GM12891 (cell line): ENCODE results near the gene SREK1.
"Not testable (repeated sequence)": the region's sequence is repeated elsewhere in the genome, so short reads cannot be mapped to it uniquely, and the experiment has no call there.

Source experiments
- DNase-seq: peaks from one replicate; pipeline ENCODE4 v3.0.0; 2011; ENCODE audit warnings: low spot score; ENCODE audit not compliant: insufficient read length
- FAIRE-seq: peaks from 2 replicates; lab custom pipeline; 2011; peaks lifted over from hg19 to GRCh38; lab: Jason Lieb, UNC
- PAX5 ChIP-seq: IDR thresholded peaks from 2 replicates; pipeline ENCODE4 v1.6.1; 2011; ENCODE audit warnings: low read length, moderate library complexity, mild to moderate bottlenecking; ENCODE audit not compliant: insufficient read depth, severe bottlenecking
- POLR2A ChIP-seq: IDR thresholded peaks from 2 replicates; pipeline ENCODE4 v1.6.1; 2011; ENCODE audit warnings: low read depth, low read length, control low read depth
- POLR2AphosphoS5 ChIP-seq: IDR thresholded peaks from 2 replicates; pipeline ENCODE4 v1.6.1; 2011; ENCODE audit warnings: low read depth, low read length, control low read depth
- POU2F2 ChIP-seq: IDR thresholded peaks from 2 replicates; pipeline ENCODE4 v1.6.1; 2011; ENCODE audit warnings: low read depth, mild to moderate bottlenecking, control low read depth, low read length, moderate library complexity
- SPI1 ChIP-seq: IDR thresholded peaks from 2 replicates; pipeline ENCODE4 v1.6.1; 2011; ENCODE audit warnings: low read depth, low read length, control low read depth
- TAF1 ChIP-seq: IDR thresholded peaks from 2 replicates; pipeline ENCODE4 v1.6.1; 2011; ENCODE audit warnings: low read depth, low read length, control low read depth

SREK1 gene

DNA sequence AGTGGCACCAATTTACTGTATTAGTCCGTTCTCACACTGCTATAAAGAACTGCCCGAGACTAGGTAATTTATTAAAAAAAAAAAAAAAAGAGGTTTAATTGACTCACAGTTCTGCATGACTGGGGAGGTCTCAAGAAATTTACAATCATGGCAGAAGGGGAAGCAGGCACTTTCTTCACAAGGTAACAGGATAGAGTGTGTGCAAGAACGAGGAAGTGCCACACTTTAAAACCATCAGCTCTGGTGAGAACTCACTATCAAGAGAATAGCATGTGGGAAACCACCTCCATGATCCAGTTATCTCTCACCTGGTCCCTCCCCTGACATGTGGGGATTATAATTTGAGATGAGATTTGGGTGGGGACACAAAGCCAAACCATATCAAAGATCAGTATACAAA is 7.2 kb upstream of the SREK1 start:
- FAIRE-seq, DNase-seq: not testable (repeated sequence)
- TF ChIP-seq SPI1, result 0 out of 2 replicates have a peak, but pooled peaks have one; percentile 16

DNA sequence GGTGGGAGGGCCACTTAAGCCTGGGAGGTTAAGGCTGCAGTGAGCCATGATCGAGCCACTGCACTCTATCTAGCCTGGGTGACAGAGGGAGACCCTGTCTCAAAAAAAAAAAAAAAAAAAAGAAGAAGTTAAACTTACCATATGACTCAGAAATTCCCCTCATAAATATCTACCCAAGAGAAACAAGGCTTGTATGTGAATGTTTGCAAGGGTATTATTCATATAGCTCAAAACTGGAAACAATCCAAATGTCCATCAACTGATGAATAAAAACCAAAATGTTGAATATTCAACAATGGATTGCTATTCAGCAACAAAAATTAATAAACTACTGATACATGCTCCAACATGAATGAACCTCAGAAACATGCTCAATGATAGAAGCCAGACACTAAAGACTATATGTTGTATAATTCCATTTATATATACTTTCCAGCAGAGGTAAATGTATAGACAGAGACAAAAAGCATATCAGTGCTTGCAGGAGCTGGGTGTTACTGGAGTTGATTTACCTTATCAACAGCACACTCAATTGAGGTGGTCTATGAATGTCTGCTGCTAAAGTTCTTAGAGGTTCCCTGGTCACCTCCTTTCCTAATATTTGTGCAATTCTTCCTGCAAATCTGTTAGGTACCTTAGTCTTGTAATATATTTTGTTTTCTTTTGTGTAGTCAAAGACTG is 5.3 kb upstream of the SREK1 start:
- DNase-seq, result no peak
- no peak for TF ChIP-seq SPI1
- TF ChIP-seq POLR2AphosphoS5, result no peak
- no peak for TF ChIP-seq POLR2A
- TF ChIP-seq TAF1, result no peak
- no peak for TF ChIP-seq POU2F2
- no peak for TF ChIP-seq PAX5
- FAIRE-seq, result no peak

DNA sequence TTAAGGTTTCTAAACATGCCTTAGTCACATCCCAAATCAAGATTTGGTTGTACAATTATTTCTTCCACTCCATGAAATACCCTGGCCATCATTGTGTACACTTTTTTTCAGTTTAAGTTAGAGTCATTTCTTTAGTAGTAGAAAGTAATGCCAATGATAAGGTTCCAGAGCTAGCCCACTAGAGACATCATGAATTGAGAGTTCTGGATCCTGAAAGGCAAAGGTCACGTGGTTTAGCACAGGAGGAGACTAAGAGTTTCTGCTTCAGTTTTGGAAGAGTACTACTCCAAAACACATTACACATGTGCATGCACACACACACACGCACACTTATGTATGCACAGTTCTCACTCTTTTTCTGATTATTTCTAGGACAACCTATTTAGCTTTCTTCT is 4.8 kb upstream of the SREK1 start:
- FAIRE-seq, result no peak
- no peak for DNase-seq
- no peak for TF ChIP-seq SPI1
- TF ChIP-seq POU2F2, result no peak
- no peak for TF ChIP-seq PAX5
- no peak for TF ChIP-seq POLR2A
- TF ChIP-seq POLR2AphosphoS5, result no peak
- no peak for TF ChIP-seq TAF1

DNA sequence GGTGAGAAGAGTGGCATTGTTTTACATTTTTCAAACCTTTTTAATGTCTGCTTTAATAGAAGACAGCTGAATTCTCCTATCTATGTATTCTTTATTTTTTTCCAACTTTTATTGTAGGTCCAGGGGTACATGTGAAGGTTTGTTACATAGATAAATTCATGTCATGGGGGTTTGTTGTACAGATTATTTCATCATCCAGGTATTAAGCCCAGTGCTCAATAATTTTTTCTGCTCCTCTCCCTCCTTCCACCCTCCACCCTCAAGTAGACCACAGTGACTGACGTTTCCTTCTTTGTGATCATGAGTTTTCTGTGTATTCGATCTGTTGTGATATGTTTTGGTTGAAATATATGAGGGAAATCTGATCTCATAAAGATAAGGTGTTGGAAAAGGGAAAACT is 1.7 kb upstream of the SREK1 start:
- FAIRE-seq (no peak), DNase-seq (no peak)
- TF ChIP-seq TAF1 (no peak), PAX5 (no peak), POU2F2 (no peak), POLR2A (no peak), POLR2AphosphoS5 (no peak), SPI1 (no peak)

DNA sequence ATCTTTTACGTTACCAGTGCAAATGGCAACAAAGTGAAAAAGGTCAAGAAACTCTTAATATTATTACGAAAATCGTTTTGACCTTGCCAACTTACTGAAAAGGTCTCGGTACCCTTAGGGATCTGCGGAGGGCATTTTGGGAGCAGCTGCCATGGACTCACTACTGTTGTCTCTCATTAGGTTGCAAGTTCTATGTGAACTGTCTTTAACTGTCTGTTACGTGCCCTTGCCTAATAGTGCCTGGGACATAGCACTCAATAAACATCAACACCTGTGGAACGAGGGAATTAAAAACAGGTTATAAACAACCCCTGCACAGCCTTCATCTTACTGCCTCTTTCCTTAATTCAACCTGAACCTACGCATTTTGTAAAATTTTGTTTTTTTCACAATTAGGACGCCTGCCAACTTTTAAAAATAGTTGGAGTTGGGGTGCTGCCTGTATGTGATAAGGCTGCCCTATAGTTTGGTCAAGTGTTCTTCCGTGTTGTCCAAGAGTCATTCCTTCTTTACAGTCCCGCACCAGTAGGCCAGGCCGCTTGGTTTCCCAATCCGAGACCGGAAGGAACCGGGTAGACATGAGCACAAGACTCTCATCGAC is 527 bp upstream of the SREK1 start:
- DNase-seq (no peak), FAIRE-seq (no peak)
- TF ChIP-seq POLR2AphosphoS5 (no peak), SPI1 (no peak), PAX5 (no peak), POU2F2 (no peak), TAF1 (no peak), POLR2A (no peak)

DNA sequence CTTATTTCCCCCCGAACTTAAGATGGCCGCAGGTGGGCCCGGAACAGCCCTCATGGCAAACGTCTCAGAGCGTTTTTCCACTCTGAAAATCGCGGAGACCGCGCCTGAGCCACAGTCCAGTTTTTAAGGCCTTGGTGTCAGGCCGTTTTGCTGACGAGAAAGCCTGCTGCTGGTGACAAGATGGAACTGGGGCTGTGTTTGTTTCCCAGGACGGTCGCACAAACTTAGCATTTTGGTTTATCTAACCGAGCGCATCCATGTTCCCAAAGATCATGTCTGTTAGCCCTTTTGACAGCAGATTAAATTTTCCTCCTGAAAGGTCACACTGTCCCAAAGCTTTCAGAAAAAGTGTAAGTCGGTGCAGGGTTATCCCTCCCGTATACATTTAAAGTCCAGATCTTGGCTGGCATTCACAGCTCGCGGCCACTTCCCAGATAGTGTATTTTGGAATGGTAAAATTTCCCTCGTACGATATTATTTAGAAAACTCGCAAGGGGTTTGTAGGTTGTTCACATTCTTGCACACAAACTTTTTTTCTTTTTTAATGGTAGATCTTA is 812 bp downstream of the SREK1 start:
- peak; percentile 36 for DNase-seq
- peak; percentile 69 for FAIRE-seq
- TF ChIP-seq POLR2AphosphoS5, result no peak
- peak; percentile 71 for TF ChIP-seq POLR2A
- TF ChIP-seq POU2F2, result peak; percentile 58; the same call in 1 of the 2 replicates
- peak; percentile 80 for TF ChIP-seq TAF1
- TF ChIP-seq SPI1, result no peak
- TF ChIP-seq PAX5, result no peak

DNA sequence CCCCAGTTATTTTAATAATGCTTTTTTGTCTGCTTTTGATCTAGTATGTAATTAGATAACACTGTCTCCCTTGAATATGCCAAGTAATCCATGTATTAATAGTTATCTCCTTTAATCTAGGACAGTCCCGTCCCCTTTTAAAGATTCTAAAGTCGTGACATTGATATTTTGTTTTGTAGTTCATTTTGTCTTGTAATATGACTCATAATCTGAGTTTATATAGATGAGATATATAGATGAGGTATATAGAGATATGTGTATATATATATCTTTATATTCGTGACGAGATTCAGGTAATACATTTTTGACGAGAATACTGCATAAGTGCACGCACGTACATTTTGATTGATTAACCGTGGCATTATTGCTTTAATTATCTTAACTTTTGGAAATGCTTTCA is 1.6 kb downstream of the SREK1 start:
- DNase-seq, result no peak
- no peak for FAIRE-seq
- TF ChIP-seq POU2F2 (no peak), PAX5 (no peak), POLR2AphosphoS5 (no peak), SPI1 (no peak), TAF1 (no peak), POLR2A (no peak)

DNA sequence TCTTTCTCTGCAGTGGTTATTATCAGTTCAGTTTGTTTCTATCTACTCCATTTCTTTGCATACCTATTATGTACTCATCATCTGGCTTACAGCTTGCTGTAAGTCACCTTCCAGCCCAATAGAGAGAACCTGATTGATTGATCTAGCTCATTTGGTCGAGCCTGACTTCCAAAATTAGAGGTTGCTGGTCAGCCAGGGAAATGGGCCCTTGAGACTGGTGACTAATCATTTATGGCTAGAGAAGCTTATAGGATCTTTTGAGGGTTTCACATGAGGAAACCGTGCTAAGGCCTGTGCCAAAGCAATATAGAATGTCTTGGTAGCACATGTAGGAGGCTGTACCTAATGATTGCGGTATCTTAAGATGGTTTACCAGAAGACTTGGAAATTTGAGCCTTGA is 5.8 kb downstream of the SREK1 start:
- DNase-seq (no peak), FAIRE-seq (no peak)
- TF ChIP-seq SPI1 (no peak), POLR2AphosphoS5 (no peak), POLR2A (no peak), POU2F2 (no peak), PAX5 (no peak), TAF1 (no peak)

DNA sequence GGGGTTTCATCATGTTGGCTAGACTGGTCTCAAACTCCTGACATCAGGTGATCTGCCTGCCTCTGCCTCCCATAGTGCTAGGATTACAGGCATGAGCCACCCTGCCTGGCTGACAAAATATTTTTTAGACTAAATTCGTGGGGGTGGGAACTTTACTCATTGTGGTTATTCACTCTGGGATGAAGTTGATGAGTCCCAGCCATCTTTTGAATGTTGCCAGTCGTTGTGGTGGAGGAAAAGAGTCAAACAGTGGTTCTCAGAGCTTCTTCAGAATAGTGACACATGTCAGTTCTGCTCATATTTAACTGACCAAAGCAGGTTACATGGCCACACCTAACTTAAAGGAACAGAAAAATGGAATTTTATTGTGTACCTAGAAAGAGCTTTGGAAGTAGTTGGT is 6.9 kb downstream of the SREK1 start:
- TF ChIP-seq SPI1 (no peak), POLR2A (no peak), POLR2AphosphoS5 (no peak), POU2F2 (no peak), PAX5 (no peak), TAF1 (no peak)
- FAIRE-seq (no peak), DNase-seq (no peak)
